PC-3 (cell line): ENCODE measurements around the gene ME1. TPM values are rescaled to one million over a fixed set of nuclear protein-coding genes. Genes with fewer than 3 reads are reported as not detected.

Experiments
- ATAC-seq: fragments of 200-7000 bp; cut with Tn5 transposase; 2 replicates; pipeline ENCODE4 v1.9.1; 2020; ENCODE audit warnings: mild to moderate bottlenecking, moderate library complexity
- BruUV-seq: library from RNA; stranded (reverse); fragments of 400-500 nt; replicated peaks from 2 replicates; lab custom pipeline; 2021; lab: Mats Ljungman, UMichigan
- CTCF ChIA-PET: fragments of 300-600 bp; sonication (Branson Sonifier 250); formaldehyde crosslinking; loops from one replicate; lab custom pipeline; 2022; ENCODE audit warnings: antibody characterized with exemption; lab: Charles Lee
- POLR2A ChIA-PET: fragments of 300-600 bp; sonication (Branson Sonifier 250); formaldehyde crosslinking; loops from one replicate; lab custom pipeline; 2022; ENCODE audit warnings: antibody characterized with exemption; ENCODE audit not compliant: unreplicated experiment; lab: Charles Lee
- DNase-seq: peaks from one replicate; pipeline ENCODE4 v3.0.0-alpha.2; 2015
- H2AFZ ChIP-seq: fragments of 300-600 bp; sonication (generic); 2 replicates; pipeline ENCODE4 v1.6.0; 2016; ENCODE audit warnings: antibody characterized with exemption, low read length
- H3F3A ChIP-seq: fragments of 300-600 bp; sonication (generic); one replicate; pipeline ENCODE4 v1.6.0; 2017; ENCODE audit warnings: antibody characterized with exemption, low read length, control low read depth, mild to moderate bottlenecking; ENCODE audit not compliant: unreplicated experiment
- H3K27ac ChIP-seq: fragments of 300-600 bp; sonication (generic); 2 replicates; pipeline ENCODE4 v1.5.1; 2016; ENCODE audit warnings: mild to moderate bottlenecking, low read length
- H3K27me3 ChIP-seq: fragments of 300-600 bp; sonication (generic); 2 replicates; pipeline ENCODE4 v1.6.1; 2016; ENCODE audit warnings: low read length, mixed read lengths
- H3K36me3 ChIP-seq: fragments of 300-600 bp; sonication (generic); 2 replicates; pipeline ENCODE4 v1.6.1; 2016; ENCODE audit warnings: low read depth, mixed run types, low read length, mixed read lengths
- H3K4me1 ChIP-seq: fragments of 300-600 bp; sonication (generic); 2 replicates; pipeline ENCODE4 v1.5.1; 2016; ENCODE audit warnings: low read length; ENCODE audit not compliant: insufficient read depth
- H3K4me2 ChIP-seq: fragments of 300-600 bp; sonication (generic); 2 replicates; pipeline ENCODE4 v1.6.0; 2016; ENCODE audit warnings: low read length
- H3K4me3 ChIP-seq: fragments of 300-600 bp; sonication (generic); 2 replicates; pipeline ENCODE4 v1.5.1; 2016; ENCODE audit warnings: mild to moderate bottlenecking, low read length, mixed read lengths
- H3K79me2 ChIP-seq: fragments of 300-600 bp; sonication (generic); 2 replicates; pipeline ENCODE4 v1.6.1; 2017; ENCODE audit warnings: low read length, mixed read lengths
- H3K9ac ChIP-seq: fragments of 300-600 bp; sonication (generic); 2 replicates; pipeline ENCODE4 v1.6.0; 2016; ENCODE audit warnings: mild to moderate bottlenecking, low read length
- H3K9me2 ChIP-seq: fragments of 300-600 bp; sonication (generic); replicated peaks from 2 replicates; pipeline ENCODE4 v1.6.1; 2016; ENCODE audit warnings: mixed run types, low read length, mixed read lengths
- H3K9me3 ChIP-seq: fragments of 300-600 bp; sonication (generic); 2 replicates; pipeline ENCODE4 v1.6.1; 2016; ENCODE audit warnings: low read length, mixed read lengths
- H4K20me1 ChIP-seq: fragments of 300-600 bp; sonication (generic); 2 replicates; pipeline ENCODE4 v1.6.1; 2016; ENCODE audit warnings: low read length, mixed read lengths
- EZH2 ChIP-seq: fragments of 300-600 bp; sonication (generic); IDR thresholded peaks from one replicate; pipeline ENCODE4 v1.6.1; 2017; ENCODE audit warnings: antibody characterized with exemption, mild to moderate bottlenecking, low read length; ENCODE audit not compliant: unreplicated experiment
- EZH2phosphoT487 ChIP-seq: fragments of 300-600 bp; sonication (generic); IDR thresholded peaks from 2 replicates; pipeline ENCODE4 v1.6.1; 2018; ENCODE audit warnings: mild to moderate bottlenecking, antibody characterized with exemption, low read length, borderline replicate concordance
- intact Hi-C: fragments of 100-400 bp; cut with micrococcal nuclease; formaldehyde crosslinking; loops from 2 replicates; pipeline ENCODE4 v1.9.0; 2023
- total RNA-seq: library from RNA; depleted of rRNA; stranded (reverse); fragments of >200 nt; gene quantifications from 2 replicates; pipeline ENCODE4 v1.2.3, GENCODE V29; 2014
- TF ChIP-seq, protein P1 (sequence below): fragments of 300-600 bp; sonication (generic); conservative IDR thresholded peaks from 2 replicates; pipeline ENCODE4 v1.5.1; 2017; ENCODE audit warnings: antibody characterized with exemption, low read depth, mild to moderate bottlenecking, low read length

ME1 gene
- total RNA-seq, 1 experiment from 2014 or later: 22.3 TPM

DNA sequence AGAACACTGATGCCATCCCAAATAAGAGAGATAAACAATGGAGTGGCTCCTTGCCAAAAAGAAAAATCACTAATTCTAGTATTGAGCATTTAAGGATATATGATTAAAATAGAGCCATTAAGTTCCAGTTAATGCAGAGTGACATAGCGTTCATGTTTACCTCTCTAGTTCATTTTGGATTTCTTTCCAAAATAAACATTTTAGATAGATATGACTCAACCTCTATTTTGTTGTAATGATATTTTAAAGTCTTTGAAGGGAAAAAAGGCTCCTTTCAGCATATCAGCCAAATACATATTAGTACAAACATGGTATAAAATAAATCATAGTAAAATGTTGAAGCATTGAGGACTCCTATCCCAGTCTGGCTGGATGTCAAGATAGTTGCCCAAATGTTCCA, 204.3 kb downstream of the ME1 start:
- Histone ChIP-seq H2AFZ (no peak overlapping the region), H3K9ac (no peak overlapping the region), H3K36me3 (peaks cover 3% of the 10 kb centered on the region), H3K79me2 (no peaks in the 10 kb centered on the region), H3F3A (no peaks in the 10 kb centered on the region), H3K27me3 (no peaks in the 10 kb centered on the region), H4K20me1 (no peaks in the 10 kb centered on the region), H3K9me2 (no peaks in the 10 kb centered on the region), H3K27ac (no peak overlapping the region), H3K4me2 (no peak overlapping the region), H3K9me3 (no peaks in the 10 kb centered on the region), H3K4me1 (peaks cover 4% of the 10 kb centered on the region), H3K4me3 (no peak overlapping the region)
- TF ChIP-seq EZH2 (no peak), EZH2phosphoT487 (no peak)
- TF ChIP-seq, protein P1, sequence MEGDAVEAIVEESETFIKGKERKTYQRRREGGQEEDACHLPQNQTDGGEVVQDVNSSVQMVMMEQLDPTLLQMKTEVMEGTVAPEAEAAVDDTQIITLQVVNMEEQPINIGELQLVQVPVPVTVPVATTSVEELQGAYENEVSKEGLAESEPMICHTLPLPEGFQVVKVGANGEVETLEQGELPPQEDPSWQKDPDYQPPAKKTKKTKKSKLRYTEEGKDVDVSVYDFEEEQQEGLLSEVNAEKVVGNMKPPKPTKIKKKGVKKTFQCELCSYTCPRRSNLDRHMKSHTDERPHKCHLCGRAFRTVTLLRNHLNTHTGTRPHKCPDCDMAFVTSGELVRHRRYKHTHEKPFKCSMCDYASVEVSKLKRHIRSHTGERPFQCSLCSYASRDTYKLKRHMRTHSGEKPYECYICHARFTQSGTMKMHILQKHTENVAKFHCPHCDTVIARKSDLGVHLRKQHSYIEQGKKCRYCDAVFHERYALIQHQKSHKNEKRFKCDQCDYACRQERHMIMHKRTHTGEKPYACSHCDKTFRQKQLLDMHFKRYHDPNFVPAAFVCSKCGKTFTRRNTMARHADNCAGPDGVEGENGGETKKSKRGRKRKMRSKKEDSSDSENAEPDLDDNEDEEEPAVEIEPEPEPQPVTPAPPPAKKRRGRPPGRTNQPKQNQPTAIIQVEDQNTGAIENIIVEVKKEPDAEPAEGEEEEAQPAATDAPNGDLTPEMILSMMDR: no peak
- intact Hi-C loops: loop anchor here (1.0 kb wide), 1 partner anchor 289 kb away; no protein-coding TSS in a partner anchor
- DNase-seq (peak; percentile 7), ATAC-seq (peak; percentile 82)
- POLR2A ChIA-PET: no interaction called here
- CTCF ChIA-PET: no interaction called here
- no TSS peak for BruUV-seq

DNA sequence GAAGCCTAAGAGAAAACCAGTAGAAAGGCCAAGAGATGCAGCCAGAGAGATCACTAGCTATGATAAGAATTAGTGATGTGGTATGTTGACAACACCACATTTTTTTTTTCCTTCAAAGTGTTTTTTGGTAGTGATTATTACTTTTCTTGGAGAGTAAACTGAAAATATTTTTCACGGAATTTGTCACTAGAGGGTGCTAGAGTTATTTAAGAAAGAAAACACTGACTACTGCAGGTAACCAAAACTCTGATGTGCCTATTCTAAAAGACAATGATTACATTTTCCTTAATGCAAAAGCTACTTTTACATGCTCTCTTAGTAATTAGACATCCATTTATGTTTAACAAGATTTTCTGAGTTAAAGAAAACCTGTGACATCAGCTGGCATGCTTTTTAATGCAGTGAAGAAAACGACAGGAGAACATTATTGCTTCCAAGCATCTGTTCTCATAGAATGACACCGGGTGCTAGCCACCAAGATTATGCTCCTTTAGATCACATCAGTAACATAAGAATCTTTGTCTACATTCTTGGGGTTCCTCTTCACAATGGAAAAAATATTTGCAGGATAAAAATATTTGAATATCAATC, 208.9 kb downstream of the ME1 start:
- DNase-seq (peak; percentile 57), ATAC-seq (no peak)
- Histone ChIP-seq H3K9me3 (no peaks in the 10 kb centered on the region), H3K27me3 (no peaks in the 10 kb centered on the region), H3K9me2 (no peaks in the 10 kb centered on the region), H3K79me2 (no peaks in the 10 kb centered on the region), H3K4me1 (peaks cover 4% of the 10 kb centered on the region), H4K20me1 (no peaks in the 10 kb centered on the region), H3F3A (no peaks in the 10 kb centered on the region), H3K9ac (no peak overlapping the region), H3K4me3 (no peak overlapping the region), H3K27ac (no peak overlapping the region), H3K4me2 (no peak overlapping the region), H3K36me3 (peaks cover 16% of the 10 kb centered on the region), H2AFZ (no peak overlapping the region)
- TF ChIP-seq, protein P1: peak; percentile 69
- no peak for TF ChIP-seq EZH2phosphoT487
- no peak for TF ChIP-seq EZH2
- CTCF ChIA-PET: interaction anchor here (1.0 kb wide), 2 partner anchors 292 to 314 kb away, joined by 3 to 5 read pairs; no protein-coding TSS in a partner anchor
- BruUV-seq: no TSS peak
- POLR2A ChIA-PET: no interaction called here
- intact Hi-C loops: loop anchor here (1.0 kb wide), 2 partner anchors 196 to 293 kb away; no protein-coding TSS in a partner anchor

DNA sequence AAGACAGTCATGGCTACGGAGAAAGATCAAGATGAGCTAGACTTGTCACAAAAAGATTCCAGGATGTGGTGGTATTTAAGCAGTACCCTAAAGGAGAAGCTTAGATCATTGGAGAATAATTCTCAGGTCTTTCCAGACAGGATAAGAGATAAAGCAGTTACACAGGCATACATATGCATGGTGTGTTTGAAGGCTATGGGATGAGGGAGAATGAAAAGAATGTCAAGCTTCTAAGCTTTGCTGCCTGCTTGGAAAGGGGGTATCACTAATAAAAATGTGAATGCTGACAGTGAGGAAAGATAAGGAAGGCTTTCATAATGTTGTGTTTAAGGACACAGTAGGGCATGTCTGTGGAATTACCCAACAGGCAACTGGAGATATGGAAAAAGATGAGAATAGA, 209.6 kb downstream of the ME1 start:
- Histone ChIP-seq H3K9me2 (no peaks in the 10 kb centered on the region), H3K4me1 (no peaks in the 10 kb centered on the region), H3K27ac (no peak overlapping the region), H3K79me2 (no peaks in the 10 kb centered on the region), H3K27me3 (no peaks in the 10 kb centered on the region), H3F3A (no peaks in the 10 kb centered on the region), H3K36me3 (peaks cover 20% of the 10 kb centered on the region), H3K4me2 (no peak overlapping the region), H3K9ac (no peak overlapping the region), H3K4me3 (no peak overlapping the region), H4K20me1 (no peaks in the 10 kb centered on the region), H3K9me3 (no peaks in the 10 kb centered on the region), H2AFZ (no peak overlapping the region)
- ChIA-PET POLR2A (no interaction called here), CTCF (no interaction called here)
- TF ChIP-seq EZH2phosphoT487: no peak
- TF ChIP-seq, protein P1: no peak
- no peak for TF ChIP-seq EZH2
- DNase-seq (no peak), ATAC-seq (no peak)
- intact Hi-C loops: no loop called here
- no TSS peak for BruUV-seq
